SK-N-SH treated with all-trans-retinoic acid at 6 μM for 48 hours (cell line): ENCODE measurements around the gene OR1K1.

Experiments
- BACH2 ChIP-seq: fragments of 250-450 bp; sonication (Bioruptor Pico); IDR thresholded peaks from 2 replicates; pipeline ENCODE4 v1.9.0; 2021; ENCODE audit warnings: mild to moderate bottlenecking, borderline replicate concordance
- PATZ1 ChIP-seq: fragments of 250-450 bp; sonication (Bioruptor Pico); IDR thresholded peaks from 2 replicates; pipeline ENCODE4 v1.8.0; 2020; ENCODE audit warnings: mild to moderate bottlenecking, moderate library complexity, borderline replicate concordance
- ZFP3 ChIP-seq: fragments of 250-450 bp; sonication (Bioruptor Pico); IDR thresholded peaks from 2 replicates; pipeline ENCODE4 v1.5.0; 2020; ENCODE audit warnings: mild to moderate bottlenecking, moderate library complexity
- ZFP30 ChIP-seq: fragments of 450-650 bp; formaldehyde crosslinking; IDR thresholded peaks from 2 replicates; pipeline ENCODE4 v1.5.0; 2022; ENCODE audit warnings: mild to moderate bottlenecking, moderate library complexity

- TF ChIP-seq BACH2 (CRISPR knock-in tag) (no peak), ZFP30 (CRISPR knock-in tag) (no peak), ZFP3 (CRISPR knock-in tag) (no peak), PATZ1 (no peak)
Measured at GRCh38 chr9:122754825-122755224, 45.1 kb upstream of the OR1K1 start.
